MCF 10A (cell line): ENCODE results near the gene RALGPS1. TPM values are rescaled to one million over a fixed set of nuclear protein-coding genes. Genes with fewer than 3 reads are reported as not detected.

Experiments used
- Bru-seq: library from RNA; stranded (reverse); fragments of 400-500 nt; gene quantifications from one replicate; lab custom pipeline; 2021; lab: Mats Ljungman, UMichigan
- BruChase-seq, 2 experiments: library from RNA; stranded (reverse); fragments of 400-500 nt; gene quantifications; one replicate each; lab custom pipeline; 2021; lab: Mats Ljungman, UMichigan
- BruUV-seq: library from RNA; stranded (reverse); fragments of 400-500 nt; replicated peaks from 2 replicates; lab custom pipeline; 2021; lab: Mats Ljungman, UMichigan
- CTCF ChIA-PET: fragments of 300-600 bp; sonication (Branson Sonifier 250); formaldehyde crosslinking; extraction: SDS; loops from one replicate; lab custom pipeline; 2021; ENCODE audit warnings: antibody characterized with exemption, inconsistent platforms; lab: Yijun Ruan, JAX
- POLR2A ChIA-PET: fragments of 300-600, 350-650 bp; sonication (Branson Sonifier 250); formaldehyde crosslinking; extraction: SDS; loops from one replicate; lab custom pipeline; 2020; ENCODE audit warnings: antibody characterized with exemption, inconsistent platforms; lab: Yijun Ruan, JAX
- DNase-seq: peaks from one replicate; pipeline ENCODE4 v3.0.0-alpha.2; 2018; ENCODE audit not compliant: unreplicated experiment
- H3K27ac Mint-ChIP-seq: one replicate; pipeline ENCODE4 v1.8.0; 2022; ENCODE audit warnings: mild to moderate bottlenecking, low read depth, mixed read lengths; ENCODE audit not compliant: unreplicated experiment
- H3K27me3 Mint-ChIP-seq: one replicate; pipeline ENCODE4 v1.8.0; 2022; ENCODE audit warnings: mixed read lengths; ENCODE audit not compliant: insufficient read depth, unreplicated experiment
- H3K36me3 Mint-ChIP-seq: one replicate; pipeline ENCODE4 v1.8.0; 2022; ENCODE audit warnings: mild to moderate bottlenecking, moderate library complexity, mixed read lengths; ENCODE audit not compliant: insufficient read depth, unreplicated experiment
- H3K4me1 Mint-ChIP-seq: one replicate; pipeline ENCODE4 v1.8.0; 2022; ENCODE audit warnings: mixed read lengths; ENCODE audit not compliant: insufficient read depth, unreplicated experiment
- H3K4me3 Mint-ChIP-seq: one replicate; pipeline ENCODE4 v1.8.0; 2022; ENCODE audit warnings: mild to moderate bottlenecking, moderate library complexity, mixed read lengths; ENCODE audit not compliant: unreplicated experiment
- H3K9me3 Mint-ChIP-seq: one replicate; pipeline ENCODE4 v1.8.0; 2022; ENCODE audit warnings: mixed read lengths; ENCODE audit not compliant: unreplicated experiment
- intact Hi-C: fragments of 100-400 bp; cut with micrococcal nuclease; formaldehyde crosslinking; loops from 2 replicates; pipeline ENCODE4 v1.14.1; 2022
- long read RNA-seq: library from polyadenylated mRNA; stranded (forward); transcript quantifications from one replicate; pipeline ENCODE4 v2.0.0, GENCODE V29; 2022
- total RNA-seq: library from RNA; stranded (reverse); gene quantifications from 2 replicates; pipeline ENCODE4 v1.2.3, GENCODE V29; 2022
- TF ChIP-seq, protein P1 (sequence below): fragments of 200-600 bp; IDR thresholded peaks from one replicate; pipeline ENCODE4 v1.8.0; 2022; ENCODE audit warnings: antibody characterized with exemption, mild to moderate bottlenecking; ENCODE audit not compliant: unreplicated experiment

The RALGPS1 gene, protein sequence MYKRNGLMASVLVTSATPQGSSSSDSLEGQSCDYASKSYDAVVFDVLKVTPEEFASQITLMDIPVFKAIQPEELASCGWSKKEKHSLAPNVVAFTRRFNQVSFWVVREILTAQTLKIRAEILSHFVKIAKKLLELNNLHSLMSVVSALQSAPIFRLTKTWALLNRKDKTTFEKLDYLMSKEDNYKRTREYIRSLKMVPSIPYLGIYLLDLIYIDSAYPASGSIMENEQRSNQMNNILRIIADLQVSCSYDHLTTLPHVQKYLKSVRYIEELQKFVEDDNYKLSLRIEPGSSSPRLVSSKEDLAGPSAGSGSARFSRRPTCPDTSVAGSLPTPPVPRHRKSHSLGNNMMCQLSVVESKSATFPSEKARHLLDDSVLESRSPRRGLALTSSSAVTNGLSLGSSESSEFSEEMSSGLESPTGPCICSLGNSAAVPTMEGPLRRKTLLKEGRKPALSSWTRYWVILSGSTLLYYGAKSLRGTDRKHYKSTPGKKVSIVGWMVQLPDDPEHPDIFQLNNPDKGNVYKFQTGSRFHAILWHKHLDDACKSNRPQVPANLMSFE
- total RNA-seq (2.4 and 3.3 TPM in 2 replicates), Bru-seq, nascent RNA (percentile 34 among the genes with signal in this experiment), BruChase-seq, experiment 1, labeled RNA remaining after a 6-hour chase (percentile 32 among the genes with signal in this experiment), BruChase-seq, experiment 2, labeled RNA remaining after a 2-hour chase (percentile 35 among the genes with signal in this experiment)
- long read RNA-seq, partial matches to known transcripts: 0 of 3 reads
- long read RNA-seq, other reads (novel, unspliced or antisense): 3 of 3 reads

- CTCF ChIA-PET: interaction anchor here (0.6 to 1.4 kb wide), 6 partner anchors 26 to 621 kb away, joined by 3 to 6 read pairs (median 4); no protein-coding TSS in a partner anchor
- POLR2A ChIA-PET: interaction anchor here (0.6 to 1.7 kb wide), 14 partner anchors 10 to 509 kb away, joined by 3 to 6 read pairs (median 4); partner anchors contain the start of genes ZBTB43 and ZNF79
- no peak within 1 kb of the TSS for H3K27ac Mint-ChIP-seq
- TF ChIP-seq, protein P1, sequence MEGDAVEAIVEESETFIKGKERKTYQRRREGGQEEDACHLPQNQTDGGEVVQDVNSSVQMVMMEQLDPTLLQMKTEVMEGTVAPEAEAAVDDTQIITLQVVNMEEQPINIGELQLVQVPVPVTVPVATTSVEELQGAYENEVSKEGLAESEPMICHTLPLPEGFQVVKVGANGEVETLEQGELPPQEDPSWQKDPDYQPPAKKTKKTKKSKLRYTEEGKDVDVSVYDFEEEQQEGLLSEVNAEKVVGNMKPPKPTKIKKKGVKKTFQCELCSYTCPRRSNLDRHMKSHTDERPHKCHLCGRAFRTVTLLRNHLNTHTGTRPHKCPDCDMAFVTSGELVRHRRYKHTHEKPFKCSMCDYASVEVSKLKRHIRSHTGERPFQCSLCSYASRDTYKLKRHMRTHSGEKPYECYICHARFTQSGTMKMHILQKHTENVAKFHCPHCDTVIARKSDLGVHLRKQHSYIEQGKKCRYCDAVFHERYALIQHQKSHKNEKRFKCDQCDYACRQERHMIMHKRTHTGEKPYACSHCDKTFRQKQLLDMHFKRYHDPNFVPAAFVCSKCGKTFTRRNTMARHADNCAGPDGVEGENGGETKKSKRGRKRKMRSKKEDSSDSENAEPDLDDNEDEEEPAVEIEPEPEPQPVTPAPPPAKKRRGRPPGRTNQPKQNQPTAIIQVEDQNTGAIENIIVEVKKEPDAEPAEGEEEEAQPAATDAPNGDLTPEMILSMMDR: no peak
- peak within 1 kb of the TSS; percentile 60 for H3K4me3 Mint-ChIP-seq
- H3K36me3 Mint-ChIP-seq: peaks cover 5% of the 10 kb centered on the region
- intact Hi-C loops: no loop called here
- DNase-seq: peak; percentile 94
- BruUV-seq: no TSS peak
- H3K27me3 Mint-ChIP-seq: no peaks in the 10 kb centered on the region
- H3K4me1 Mint-ChIP-seq: peaks cover 5% of the 10 kb centered on the region
- peaks cover 7% of the 10 kb centered on the region for H3K9me3 Mint-ChIP-seq
Observed at GRCh38 chr9:126914458-126915280, at the start of gene RALGPS1. Gene RALGPS1 (plus strand): TSS chr9:126914782. CDS start chr9:126962290, 47,508 bp downstream.

DNA sequence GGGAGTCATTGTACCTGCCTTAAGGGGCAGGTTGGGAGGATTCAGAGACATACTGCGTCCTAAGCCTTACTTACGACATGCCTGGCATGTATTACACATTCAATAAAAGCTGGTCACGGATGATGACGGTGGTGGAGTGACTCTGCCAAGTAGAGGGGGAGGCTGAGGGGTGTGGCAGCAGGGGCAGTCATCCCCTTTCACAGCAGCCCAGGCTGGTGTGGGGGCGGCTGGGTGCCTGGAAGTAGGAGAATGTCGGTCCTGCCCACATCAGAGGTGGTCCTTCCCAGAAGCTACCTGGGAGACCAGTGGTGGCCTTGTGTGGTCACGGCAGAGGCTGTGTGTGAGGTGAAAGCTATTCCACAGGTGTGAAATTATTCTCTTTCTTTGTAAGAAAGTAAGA, 45.2 kb upstream of the RALGPS1 start:
- no TSS peak for BruUV-seq
- Mint-ChIP-seq H3K4me3 (no peak overlapping the region), H3K27ac (no peak overlapping the region), H3K9me3 (no peaks in the 10 kb centered on the region), H3K27me3 (no peaks in the 10 kb centered on the region), H3K4me1 (peaks cover 6% of the 10 kb centered on the region), H3K36me3 (peaks cover 32% of the 10 kb centered on the region)
- peak; percentile 54 for DNase-seq
- TF ChIP-seq, protein P1: no peak
- intact Hi-C loops: no loop called here
- POLR2A ChIA-PET: interaction anchor here (1.1 to 2.4 kb wide), 3 partner anchors 11 to 60 kb away, joined by 3 to 11 read pairs (median 3); no protein-coding TSS in a partner anchor
- CTCF ChIA-PET: interaction anchor here (1.5 kb wide), 1 partner anchor 10 kb away, joined by 7 read pairs; no protein-coding TSS in a partner anchor

DNA sequence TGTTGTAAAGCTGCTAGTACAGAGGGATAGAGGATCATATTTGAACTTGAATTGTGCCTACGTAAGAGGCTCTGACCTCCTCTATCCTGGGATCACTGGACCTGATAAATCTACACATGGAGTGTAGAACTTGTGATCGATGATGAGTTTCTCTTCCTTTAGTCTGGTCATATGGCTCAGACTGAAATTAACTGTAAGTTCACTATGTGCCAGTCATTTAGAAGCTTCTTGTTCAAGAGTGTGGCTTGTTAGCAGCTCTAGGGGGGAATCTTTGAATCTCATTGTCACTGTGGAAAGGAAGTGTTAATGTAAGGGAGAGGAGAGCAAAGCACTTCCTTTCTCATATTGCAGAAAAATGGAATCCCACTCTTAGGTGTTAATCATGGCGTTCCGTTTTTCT, 42.1 kb upstream of the RALGPS1 start:
- Mint-ChIP-seq H3K4me3 (no peak overlapping the region), H3K9me3 (no peaks in the 10 kb centered on the region), H3K27ac (peak overlapping the region; percentile 16), H3K36me3 (peaks cover 11% of the 10 kb centered on the region), H3K27me3 (no peaks in the 10 kb centered on the region), H3K4me1 (peaks cover 6% of the 10 kb centered on the region)
- TF ChIP-seq, protein P1: no peak
- CTCF ChIA-PET: interaction anchor here (0.6 to 2.0 kb wide), 2 partner anchors 14 to 143 kb away, joined by 3 to 5 read pairs; no protein-coding TSS in a partner anchor
- no peak for DNase-seq
- POLR2A ChIA-PET: no interaction called here
- no TSS peak for BruUV-seq
- intact Hi-C loops: no loop called here
